Lung (tissue), 16 donors: ENCODE data around the gene TMSB4Y. TPM values are rescaled to one million over a fixed set of nuclear protein-coding genes. Genes with fewer than 3 reads are reported as not detected.

Source experiments
- ATAC-seq: fragments of 200-7000 bp; cut with Tn5 transposase; one replicate; pipeline ENCODE4 v1.9.1; 2020; ENCODE audit warnings: moderate number of reproducible peaks; ENCODE audit not compliant: insufficient read depth, low FRiP score
- DNase-seq, 3 donors: peaks; one replicate each; pipeline ENCODE4 v3.0.0-alpha.2; 2013 to 2017
- H3K27ac ChIP-seq, 2 donors: one replicate each; pipeline ENCODE4 v1.5.1; 2013; ENCODE audit warnings: mild to moderate bottlenecking in 2 of 2, moderate library complexity in 2 of 2, control low read depth in 1 of 2, inconsistent platforms in 1 of 2, low read depth in 1 of 2, low read length in 1 of 2
- H3K27me3 ChIP-seq, 3 donors: one replicate each; pipeline ENCODE4 v1.5.1; 2013; ENCODE audit warnings: low read length in 2 of 3; ENCODE audit not compliant: control insufficient read depth in 3 of 3, insufficient read depth in 3 of 3
- H3K36me3 ChIP-seq, 4 donors: one replicate each; pipeline ENCODE4 v1.5.1; 2013; ENCODE audit warnings: low read length in 4 of 4, mild to moderate bottlenecking in 1 of 4, moderate library complexity in 1 of 4; ENCODE audit not compliant: control insufficient read depth in 4 of 4, insufficient read depth in 4 of 4
- H3K4me1 ChIP-seq, 5 donors: one replicate each; pipeline ENCODE4 v1.5.1; 2013; ENCODE audit warnings: low read length in 5 of 5, mild to moderate bottlenecking in 2 of 5, moderate library complexity in 1 of 5; ENCODE audit not compliant: control insufficient read depth in 5 of 5, insufficient read depth in 5 of 5
- H3K4me3 ChIP-seq: one replicate; pipeline ENCODE4 v1.5.1; 2013; ENCODE audit warnings: mild to moderate bottlenecking, control low read depth, moderate library complexity
- H3K9ac ChIP-seq, 2 donors: one replicate each; pipeline ENCODE4 v1.5.1; 2013; ENCODE audit warnings: low read length in 2 of 2, control low read depth in 1 of 2; ENCODE audit not compliant: insufficient read depth in 1 of 2
- H3K9me3 ChIP-seq, 4 donors: one replicate each; pipeline ENCODE4 v1.5.1; 2013; ENCODE audit warnings: low read length in 3 of 4, mild to moderate bottlenecking in 1 of 4, moderate library complexity in 1 of 4; ENCODE audit not compliant: control insufficient read depth in 4 of 4, insufficient read depth in 3 of 4
- CTCF ChIP-seq: IDR thresholded peaks from 2 replicates; pipeline ENCODE4 v1.5.1; 2012; ENCODE audit warnings: mild to moderate bottlenecking; ENCODE audit errors: control extremely low read depth, extremely low read depth
- WGBS, 2 donors: extraction: QIAGEN DNeasy Blood & Tissue Kit; methylation state at CpG; one replicate each; pipeline ENCODE4 v1.1.7; 2013; 5-methylcytosine and 5-hydroxymethylcytosine counted together
- long read RNA-seq, 5 donors: transcript quantifications; one replicate each; lab custom pipeline, GENCODE V29; 2026
- polyA plus RNA-seq, 2 donors: library from polyadenylated mRNA; stranded (reverse); fragments of 200-250 nt; gene quantifications; one replicate each; pipeline ENCODE4 v1.2.1, GENCODE V29; 2013
- total RNA-seq, 2 donors: library from RNA; depleted of rRNA in 1 of 2; stranded (reverse); fragments of >200 nt in 1 of 2; gene quantifications; one replicate each; pipeline ENCODE4 v1.2.1, GENCODE V29; 2014 to 2021
- donor health status: control.
- donor health status: control.
- donor health status: Bipolar disorder and iron deficiency.
- donor health status: healthy.
- donor health status: DM: yes; HTN: yes; CAD: no.

Gene TMSB4Y
- total RNA-seq: not detected
- polyA plus RNA-seq: under 1 TPM in 1 of 2 donors, not detected in 1; 0.89 TPM
- long read RNA-seq, donor 1: 0 reads
- long read RNA-seq, donor 2: 0 reads
- long read RNA-seq, donor 3, partial matches to known transcripts: 0 of 1 reads
- long read RNA-seq, donor 3, other reads (novel, unspliced or antisense): 0 of 1 reads
- long read RNA-seq, donor 4, partial matches to known transcripts: 0 of 1 reads
- long read RNA-seq, donor 4, other reads (novel, unspliced or antisense): 0 of 1 reads
- long read RNA-seq, donor 5: 0 reads

GRCh38 chrY:13703568-13703968, at the start of gene TMSB4Y:
TSS of gene TMSB4Y (plus strand) at chrY:13703899.
- 0% methylated on average over 23 of the region's 28 CpGs; no CpG with 5 or more reads in 1 of the 2 donors for WGBS, 2 donors
- H3K9ac ChIP-seq: no peak within 1 kb of the TSS
- ATAC-seq: no peak
- peak in 1 of 3 donors; percentile 86 for DNase-seq
- no peaks in the 10 kb centered on the region for H3K9me3 ChIP-seq
- no peaks in the 10 kb centered on the region for H3K36me3 ChIP-seq
- no peak within 1 kb of the TSS for H3K4me3 ChIP-seq
- TF ChIP-seq CTCF: no peak
- H3K27ac ChIP-seq: peak within 1 kb of the TSS in 1 of 2 donors; percentile 72
- no peaks in the 10 kb centered on the region for H3K4me1 ChIP-seq
- H3K27me3 ChIP-seq: no peaks in the 10 kb centered on the region

GRCh38 chrY:13664162-13664561, 39.5 kb upstream of the TMSB4Y start:
- H3K4me3 ChIP-seq: no peak overlapping the region
- no peak overlapping the region for H3K27ac ChIP-seq
- no peak overlapping the region for H3K9ac ChIP-seq
- no peak for DNase-seq
- TF ChIP-seq CTCF: no peak
- no peak for ATAC-seq
- WGBS, 2 donors: 91% methylated on average over 1 of the region's 1 CpG; no CpG with 5 or more reads in 1 of the 2 donors
- H3K36me3 ChIP-seq: no peaks in the 10 kb centered on the region
- no peaks in the 10 kb centered on the region for H3K9me3 ChIP-seq
- H3K4me1 ChIP-seq: no peaks in the 10 kb centered on the region
- no peaks in the 10 kb centered on the region for H3K27me3 ChIP-seq

GRCh38 chrY:13671122-13671521, 32.6 kb upstream of the TMSB4Y start:
- no peaks in the 10 kb centered on the region for H3K27me3 ChIP-seq
- 100% methylated on average over 2 of the region's 2 CpGs; no CpG with 5 or more reads in 1 of the 2 donors for WGBS, 2 donors
- no peak for TF ChIP-seq CTCF
- no peak overlapping the region for H3K4me3 ChIP-seq
- DNase-seq: no peak
- ATAC-seq: no peak
- no peaks in the 10 kb centered on the region for H3K9me3 ChIP-seq
- no peaks in the 10 kb centered on the region for H3K36me3 ChIP-seq
- no peak overlapping the region for H3K27ac ChIP-seq
- no peaks in the 10 kb centered on the region for H3K4me1 ChIP-seq
- no peak overlapping the region for H3K9ac ChIP-seq
